Measurements from ENCODE around the gene TP53I13. TPM values are rescaled to one million over a fixed set of nuclear protein-coding genes. Genes with fewer than 3 reads are reported as not detected.
A peak's percentile ranks its signal among the peaks of the same experiment; 100 is the strongest.

Gene TP53I13
- total RNA-seq, 2 donors from 2014 or later = 58.3 to 62.7 TPM

DNA sequence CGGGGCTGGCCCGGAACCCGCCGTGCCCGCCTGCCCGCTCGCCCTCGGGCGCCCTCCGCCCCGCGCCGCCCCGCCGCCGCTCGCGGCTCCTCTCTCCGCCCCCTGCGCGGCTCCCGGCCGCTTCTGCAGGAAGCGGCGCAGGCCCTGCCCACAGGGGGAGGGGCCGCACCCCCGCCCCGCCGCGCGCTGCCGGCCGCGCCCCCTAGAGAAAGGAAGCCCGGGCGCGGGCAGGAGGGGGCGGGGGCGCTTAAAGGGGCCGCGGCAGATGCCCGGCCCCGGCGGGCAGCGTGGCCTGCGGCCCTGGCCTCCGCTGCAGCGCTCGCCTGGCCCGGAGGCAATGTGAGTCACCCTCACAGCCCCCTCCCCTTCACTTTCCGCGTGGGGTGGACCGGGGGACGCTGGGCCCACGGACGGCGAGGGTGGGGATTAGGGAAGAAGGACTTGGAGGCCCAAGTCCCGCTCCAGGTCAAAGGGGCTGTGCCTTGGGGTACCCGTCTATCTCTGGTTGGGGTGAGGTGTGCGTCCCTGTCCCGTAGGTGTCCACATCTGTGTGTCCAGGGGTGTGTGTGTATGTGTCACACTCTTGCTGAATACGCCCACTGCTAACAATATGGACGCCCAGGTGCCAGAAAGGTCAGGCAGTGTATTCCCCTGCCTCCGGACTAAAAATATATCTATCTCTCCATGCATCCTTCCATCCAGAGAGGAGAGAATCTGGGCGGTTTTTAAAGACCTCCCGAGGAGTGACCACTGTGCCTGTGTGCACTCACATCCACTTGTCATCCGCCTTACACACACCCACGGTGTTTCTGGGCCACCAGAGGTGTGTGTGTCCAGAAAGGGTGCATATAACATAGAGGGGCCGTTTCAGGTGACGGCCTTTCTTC lies 21.3 kb downstream of the TP53I13 start, which contains the start of gene GIT1:
Gene GIT1 (minus strand): TSS at position 125 of the 887 bp plus-strand sequence. CDS start 270 bp downstream, outside the sequence.
- DNase-seq = peak; percentile 80 to 90
- intact Hi-C loops (cut with DNase I, micrococcal nuclease) = no loop called here
- peak; percentile 76 for ATAC-seq

DNA sequence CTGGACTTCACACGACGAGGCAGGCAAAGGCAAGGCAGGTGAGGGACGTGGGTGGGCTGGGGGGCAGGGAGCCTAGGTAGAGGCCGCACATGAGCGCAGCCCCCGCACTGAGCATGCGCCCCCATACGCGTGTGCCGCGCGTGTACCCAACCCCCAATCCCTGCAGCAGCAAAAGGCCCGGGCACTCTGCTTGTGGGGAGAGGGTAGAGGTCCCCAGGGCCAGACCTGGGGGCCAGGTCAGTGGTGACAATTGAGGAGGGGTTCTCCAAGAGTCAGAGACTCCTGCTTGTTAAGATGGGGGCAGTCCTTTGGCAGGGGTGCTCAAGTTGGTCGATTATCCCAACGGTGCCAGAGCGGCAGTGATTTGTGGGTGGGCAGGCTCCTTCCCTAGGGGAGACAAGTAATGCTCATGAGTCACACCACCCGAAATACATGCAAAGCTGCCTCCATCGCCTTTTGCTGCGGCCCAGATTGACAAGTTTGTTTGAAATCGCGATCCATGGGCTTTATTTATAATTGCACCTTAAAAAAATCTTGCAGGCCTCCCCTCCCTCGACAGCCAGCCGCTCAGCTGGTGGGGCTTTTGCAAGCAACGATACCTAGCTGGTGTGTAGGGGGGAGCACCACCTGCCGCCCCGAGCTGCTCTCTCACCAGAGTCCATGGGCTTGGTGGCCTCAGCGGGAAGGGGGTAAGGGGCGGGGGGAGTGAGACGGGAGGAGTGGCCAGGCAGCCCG lies 22.1 kb downstream of the TP53I13 start:
- intact Hi-C loops (cut with DNase I, micrococcal nuclease) = no loop called here
- ATAC-seq = no peak
- DNase-seq = peak in 1 of 2 donors; percentile 35

DNA sequence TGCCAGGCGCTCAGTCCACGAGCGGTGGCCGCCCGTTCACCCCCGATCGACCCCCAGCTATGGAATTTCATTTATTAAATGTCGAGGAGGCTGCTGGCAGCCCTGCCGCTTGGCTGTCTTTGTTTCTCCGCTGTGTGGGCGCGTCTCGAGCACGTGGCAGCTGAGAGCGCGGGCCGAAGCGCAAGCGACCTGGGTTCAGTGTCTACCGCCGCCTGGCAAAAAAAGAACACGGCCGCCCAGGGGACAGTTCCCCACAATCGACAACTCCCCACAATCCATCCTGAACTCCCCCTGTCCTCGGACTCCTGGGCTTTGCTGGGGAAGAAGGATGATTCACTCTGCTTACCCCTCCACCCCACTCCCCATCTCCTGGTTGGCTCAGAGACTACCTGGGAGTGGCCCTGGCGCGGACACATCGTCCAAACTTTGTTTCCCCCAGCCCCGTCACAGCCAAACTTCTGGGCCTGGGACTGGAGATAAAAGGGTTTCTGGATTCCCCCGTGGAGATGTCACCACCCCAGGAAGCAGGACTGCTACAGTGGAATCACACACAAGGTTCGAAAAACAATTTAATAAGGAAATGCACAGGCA lies 22.7 kb downstream of the TP53I13 start:
- intact Hi-C loops (cut with DNase I, micrococcal nuclease) = no loop called here
- ATAC-seq (no peak), DNase-seq (peak in 1 of 2 donors; percentile 56)

DNA sequence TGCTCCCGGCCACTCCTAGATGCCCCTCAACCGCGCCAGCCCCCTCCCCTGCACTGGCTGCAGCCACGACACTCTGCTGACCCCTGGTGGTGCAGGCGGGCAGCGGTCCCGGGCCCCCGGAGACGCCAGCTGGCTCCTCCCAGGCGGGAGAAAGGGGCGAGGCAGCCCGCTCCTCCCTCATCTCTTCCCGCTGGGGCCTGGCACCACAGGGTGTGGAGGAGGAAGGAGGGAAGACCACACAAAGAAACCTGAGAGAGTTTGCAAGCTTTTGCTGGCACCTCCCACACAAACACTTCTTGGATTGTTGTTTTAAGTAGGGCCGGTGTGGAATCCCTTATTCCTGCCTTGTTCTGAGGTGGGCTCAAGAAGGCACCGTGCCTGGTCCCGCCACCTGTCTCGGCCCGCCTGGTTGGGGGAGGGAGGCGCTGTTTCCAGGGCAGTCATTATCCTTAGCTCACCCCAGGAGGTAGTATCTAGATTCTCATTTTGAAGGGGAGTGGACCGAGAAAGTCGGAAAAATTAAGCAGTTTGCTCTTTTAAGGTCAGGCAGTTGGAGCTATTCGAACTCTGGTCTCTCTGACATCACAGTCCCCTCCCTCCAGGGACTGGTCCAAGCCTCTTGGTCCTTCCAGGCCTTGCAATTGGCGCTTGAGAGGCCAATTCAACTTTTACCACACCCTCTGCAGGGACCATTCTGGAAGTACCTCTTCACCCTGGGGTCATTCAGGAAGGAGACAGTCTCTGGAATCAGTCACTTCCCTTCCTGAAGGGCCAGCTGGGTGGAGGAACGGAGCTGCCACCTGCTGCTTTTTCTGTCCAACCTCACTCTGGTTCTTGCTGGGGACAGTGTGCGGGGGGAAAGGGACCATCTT lies 23.5 kb downstream of the TP53I13 start:
- ATAC-seq = peak; percentile 76
- intact Hi-C loops (cut with DNase I, micrococcal nuclease) = no loop called here
- peak; percentile 89 to 93 for DNase-seq

DNA sequence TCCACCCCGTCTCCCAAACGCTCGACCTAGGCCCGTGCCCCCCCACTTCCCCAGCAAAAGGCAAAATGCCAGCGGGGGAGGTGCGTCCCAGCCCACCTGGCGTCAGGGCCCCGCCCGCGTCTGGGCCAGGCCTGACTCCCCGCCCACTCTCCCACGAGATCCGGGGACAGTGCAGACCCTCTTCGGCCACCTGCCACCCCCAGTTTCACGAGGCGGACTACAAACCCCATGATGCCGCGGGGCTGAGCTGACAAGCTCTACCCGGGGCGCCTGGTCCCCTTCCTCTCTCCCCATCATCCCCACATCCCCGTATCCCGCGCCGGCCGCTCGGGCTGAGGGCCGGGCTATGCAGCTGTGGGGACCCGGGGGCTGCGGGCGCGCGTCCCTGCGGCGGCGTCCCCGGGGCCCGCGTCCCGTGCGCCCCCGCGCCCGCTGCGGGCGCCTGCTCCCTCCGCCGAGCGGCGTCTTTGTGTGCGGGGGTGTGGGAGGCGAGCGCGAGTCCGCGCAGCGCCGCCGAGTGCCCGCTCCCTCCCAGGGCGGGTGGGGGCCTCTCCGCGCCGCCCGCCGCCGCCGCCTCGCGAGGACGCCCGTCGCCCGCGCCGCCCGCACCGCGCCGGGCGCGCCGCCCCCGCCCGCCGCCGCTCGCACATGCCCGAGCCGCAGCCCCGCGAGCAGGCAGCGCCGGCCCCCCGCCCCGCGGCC lies 24.5 kb downstream of the TP53I13 start, which contains the start of gene ANKRD13B:
Gene ANKRD13B (plus strand): TSS at position 283 of the 702 bp plus-strand sequence. CDS start 490 bp downstream, outside the sequence.
- no peak for ATAC-seq
- DNase-seq = peak in 1 of 2 donors; percentile 59
- intact Hi-C loops (cut with DNase I, micrococcal nuclease) = no loop called here

DNA sequence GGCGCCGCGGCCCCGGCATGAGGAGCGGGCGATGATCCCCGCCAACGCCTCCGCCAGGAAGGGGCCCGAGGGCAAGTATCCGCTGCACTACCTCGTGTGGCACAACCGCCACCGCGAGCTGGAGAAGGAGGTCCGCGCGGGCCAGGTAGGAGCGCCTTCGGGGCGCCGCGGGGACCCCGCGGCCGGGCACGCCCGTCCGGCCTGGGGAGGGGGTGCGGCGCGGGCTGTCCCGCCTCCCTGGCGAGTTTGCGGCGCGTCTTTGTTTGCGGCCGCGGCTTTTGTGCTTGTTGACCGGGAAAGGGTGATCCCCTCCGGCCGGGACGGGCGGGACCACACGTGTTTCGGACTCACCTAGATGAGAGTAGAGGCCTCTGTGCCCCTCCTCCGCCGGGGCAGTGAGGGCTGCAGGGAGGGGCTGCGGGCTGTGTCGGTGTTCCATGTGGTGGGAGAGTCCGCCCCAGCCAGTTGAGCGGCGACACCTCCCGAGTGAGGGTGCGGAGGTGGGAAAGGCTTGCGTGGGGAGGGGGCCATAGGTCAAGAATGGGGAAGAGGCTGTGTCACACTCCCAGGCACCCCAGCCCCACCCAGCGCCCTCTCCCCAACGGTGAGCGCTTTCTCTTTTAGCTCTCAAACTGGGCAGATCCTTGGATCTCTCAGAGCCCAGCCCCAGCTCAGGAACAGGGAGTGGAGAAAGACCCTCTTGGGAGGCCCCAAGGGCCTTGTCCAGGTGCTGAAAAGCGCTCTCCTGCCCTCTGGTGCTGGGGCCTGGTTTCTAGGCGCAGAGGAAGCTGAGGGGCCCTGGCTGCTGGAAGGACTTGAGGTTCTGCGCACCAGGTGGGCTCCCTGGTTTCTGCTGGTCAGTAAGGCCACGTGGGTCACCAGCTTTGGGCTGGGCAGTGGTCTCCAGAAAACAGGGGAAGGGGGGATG lies 25.4 kb downstream of the TP53I13 start:
- DNase-seq (peak in 1 of 2 donors; percentile 35), ATAC-seq (no peak)
- intact Hi-C loops (cut with DNase I, micrococcal nuclease) = no loop called here

DNA sequence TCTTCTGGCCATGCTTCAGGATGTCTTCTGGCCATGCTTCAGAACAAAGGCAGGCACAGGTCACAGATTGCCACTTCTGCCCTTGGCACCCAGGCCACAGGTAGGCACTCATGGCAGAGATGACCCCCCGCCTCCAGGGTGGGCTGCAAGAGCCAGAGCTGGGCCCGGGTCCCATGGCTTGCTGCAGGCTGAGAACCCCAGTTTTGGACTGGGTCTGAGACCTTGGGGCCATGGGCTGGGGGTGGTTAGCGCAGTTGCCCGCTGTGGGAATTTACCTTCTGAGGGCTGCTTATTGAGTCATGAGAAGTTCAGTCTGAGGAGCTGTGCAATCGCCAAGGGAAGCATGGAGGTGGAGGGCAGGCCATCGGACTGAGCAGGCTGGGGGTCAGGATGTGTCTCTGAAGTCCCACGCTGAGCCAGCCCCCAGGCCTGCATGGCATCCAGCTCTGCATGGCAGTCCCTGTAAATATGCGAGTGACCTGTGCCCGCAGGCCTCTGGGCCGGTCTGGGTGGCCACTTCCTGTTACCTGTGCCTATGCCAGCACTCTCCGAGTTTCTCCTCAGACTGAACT lies 26.1 kb downstream of the TP53I13 start:
- ATAC-seq (no peak), DNase-seq (peak in 1 of 2 donors; percentile 7)
- intact Hi-C loops (cut with DNase I, micrococcal nuclease) = no loop called here

DNA sequence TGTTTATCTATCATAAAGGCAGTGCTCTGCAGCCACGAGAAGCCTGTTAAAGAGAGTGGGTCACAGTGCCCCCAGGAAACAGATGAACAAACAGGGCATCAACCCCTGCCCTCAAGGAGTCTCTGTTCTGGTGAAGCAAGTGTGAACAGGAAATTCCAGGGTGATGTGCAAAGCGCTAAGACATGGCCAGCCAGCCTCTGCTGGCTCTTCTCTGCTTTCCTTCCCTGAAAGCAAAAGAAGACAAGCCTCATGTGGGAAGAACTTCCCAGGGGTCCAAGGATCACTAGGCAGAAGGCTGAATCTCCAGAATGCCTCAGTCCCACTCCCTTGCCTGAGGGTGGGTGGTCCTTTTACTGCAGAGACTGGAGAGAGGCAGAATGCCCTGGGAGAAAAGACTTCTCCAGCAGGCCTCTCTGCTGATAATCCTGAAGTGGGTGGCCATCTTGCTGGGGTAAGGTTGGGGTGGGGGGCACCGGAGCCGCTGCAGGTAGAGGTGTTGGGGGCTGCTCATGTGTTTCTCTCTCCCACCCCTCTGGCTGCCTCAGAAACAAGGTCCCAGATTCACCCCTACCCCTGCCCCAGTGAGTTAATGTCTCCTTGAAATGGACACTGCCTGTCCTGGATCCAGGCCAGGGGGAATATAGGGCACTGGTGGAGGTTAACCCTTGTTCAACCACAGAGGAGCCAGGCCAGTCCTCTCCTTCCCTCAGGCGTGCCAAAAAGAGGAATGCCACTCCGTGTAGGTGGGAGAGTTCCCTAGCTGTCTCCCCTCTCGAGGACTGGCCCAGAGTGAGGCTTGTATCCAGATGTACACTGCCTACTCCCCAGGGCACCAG lies 26.8 kb downstream of the TP53I13 start:
- DNase-seq = no peak
- intact Hi-C loops (cut with DNase I, micrococcal nuclease) = no loop called here
- ATAC-seq = no peak

DNA sequence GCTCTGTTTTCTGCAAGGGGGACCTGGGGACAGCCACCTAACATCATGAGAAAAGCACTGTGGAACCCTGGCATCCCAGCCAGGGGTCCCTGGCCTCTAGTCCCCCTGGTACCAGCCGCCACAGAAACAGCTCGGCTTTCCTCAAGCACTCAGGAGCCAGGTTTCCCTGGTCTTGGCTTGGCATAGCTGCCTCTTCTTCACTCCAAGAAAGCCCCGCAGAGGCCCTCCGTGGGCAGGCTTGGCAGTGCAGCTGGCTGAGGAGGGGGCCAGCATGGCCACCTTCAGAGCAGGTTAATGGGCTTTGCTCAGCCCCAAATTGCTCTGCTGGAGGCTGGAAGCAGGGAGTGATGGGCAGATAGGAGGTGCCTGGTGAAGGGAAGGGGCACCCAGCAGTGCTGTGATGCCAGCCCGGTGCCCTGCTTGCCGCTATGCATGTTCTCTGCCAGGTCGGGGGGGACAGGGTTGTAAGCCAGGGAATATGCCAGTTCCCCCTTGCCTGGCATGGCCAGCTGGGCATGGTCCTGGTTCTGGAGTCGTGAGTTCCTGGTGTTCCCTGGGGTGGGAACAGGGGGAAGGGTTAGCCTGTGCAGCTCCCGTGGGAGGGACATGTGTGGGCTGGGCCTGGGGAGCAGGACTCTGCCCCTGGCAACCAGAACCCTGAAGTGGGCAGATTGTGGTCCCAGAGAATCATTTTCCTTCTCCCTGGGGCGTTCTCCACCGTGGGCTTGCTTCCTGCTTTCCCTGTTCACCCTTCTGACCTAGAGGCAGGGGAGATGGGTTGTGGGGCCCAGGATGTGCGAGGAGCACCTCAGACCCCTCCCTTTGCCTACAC lies 27.7 kb downstream of the TP53I13 start:
- intact Hi-C loops (cut with DNase I, micrococcal nuclease) = no loop called here
- DNase-seq = no peak
- no peak for ATAC-seq

DNA sequence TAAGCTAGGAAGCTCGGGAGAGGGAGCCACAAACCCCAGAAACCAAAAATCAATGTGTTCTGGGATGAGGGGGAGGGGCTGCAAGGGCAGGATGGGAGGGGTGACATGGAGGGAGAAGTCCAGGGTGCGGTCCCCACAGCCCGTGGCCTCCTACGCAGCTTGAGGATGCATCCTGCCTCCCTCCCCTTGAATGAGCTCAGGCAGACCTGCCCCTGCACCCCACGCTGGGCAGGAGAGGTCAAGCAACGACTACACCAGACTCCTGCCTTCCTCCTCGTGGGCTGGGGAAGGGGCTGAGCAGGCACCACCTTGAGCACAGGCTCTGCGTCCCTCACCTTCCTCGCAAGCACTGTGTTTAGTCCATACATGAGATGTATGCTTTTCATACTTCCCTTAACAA lies 28.3 kb downstream of the TP53I13 start:
- ATAC-seq = no peak
- DNase-seq = no peak
- intact Hi-C loops (cut with DNase I, micrococcal nuclease) = no loop called here

DNA sequence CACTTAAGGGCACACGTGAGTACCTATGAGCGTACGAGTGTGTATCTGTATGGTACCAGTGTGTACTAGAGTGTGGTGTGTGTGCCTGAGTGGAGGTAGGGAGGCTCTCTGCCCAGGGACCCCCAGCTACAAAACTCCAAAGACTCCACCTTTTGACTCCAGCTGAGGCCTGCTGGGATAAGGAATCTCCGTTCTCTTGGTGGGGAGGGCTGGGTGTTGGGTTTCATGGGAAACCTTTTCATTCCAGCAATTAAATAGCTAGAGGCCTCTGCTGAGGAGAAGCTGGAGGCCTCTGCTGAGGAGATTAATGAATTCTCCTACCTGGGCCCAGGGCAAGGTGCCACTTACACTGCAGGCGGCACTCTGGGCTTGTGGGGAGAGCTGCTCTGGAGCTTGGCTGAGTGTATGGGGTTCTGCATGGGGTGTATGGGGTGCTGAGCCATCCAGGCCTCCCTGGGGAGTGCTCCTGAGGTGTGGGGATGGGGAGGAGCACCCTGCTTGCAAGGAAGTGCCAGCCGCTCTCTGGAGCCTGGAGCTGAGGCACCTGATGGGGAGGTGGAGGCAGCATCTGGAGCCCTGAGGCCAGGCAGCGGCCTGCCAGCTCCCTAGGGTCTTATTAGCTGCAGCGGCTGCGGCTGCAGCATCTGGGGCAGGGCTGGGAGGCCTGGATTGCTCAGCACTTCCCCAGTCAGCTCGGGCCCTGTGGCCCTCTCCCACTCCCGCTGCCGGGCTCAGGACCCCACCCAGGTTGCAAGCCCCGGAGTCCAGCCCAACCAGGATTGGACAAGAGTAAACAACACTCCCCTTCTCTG lies 29.1 kb downstream of the TP53I13 start:
- ATAC-seq = no peak
- DNase-seq = no peak
- intact Hi-C loops (cut with DNase I, micrococcal nuclease) = no loop called here

DNA sequence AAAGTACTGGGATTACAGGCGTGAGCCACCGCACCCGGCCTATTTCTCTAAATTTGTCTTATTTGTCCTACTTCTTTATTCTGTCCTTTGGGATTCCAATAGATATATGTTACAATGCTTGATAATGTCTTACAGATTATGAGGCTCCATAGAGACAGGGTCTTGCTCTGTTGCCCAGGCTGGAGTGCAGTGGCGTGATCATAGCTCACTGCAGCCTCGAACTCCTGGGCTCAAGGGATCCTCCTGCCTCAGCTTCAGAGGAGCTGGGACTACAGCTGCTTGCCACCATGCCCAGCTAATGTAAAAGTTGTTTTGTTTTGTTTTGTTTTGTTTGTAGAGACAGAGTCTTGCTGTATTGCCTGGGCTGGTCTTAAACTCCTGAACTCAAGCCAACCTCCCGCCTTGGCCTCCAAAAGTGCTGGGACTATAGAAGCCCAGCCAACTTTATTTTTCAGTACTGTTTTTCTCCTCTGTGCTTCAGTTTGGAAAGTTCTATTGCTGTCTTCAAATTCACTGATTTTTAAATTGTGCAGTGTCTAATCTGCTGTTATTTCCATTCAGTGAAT lies 34.7 kb downstream of the TP53I13 start:
- no peak for ATAC-seq
- DNase-seq = no peak
- intact Hi-C loops (cut with DNase I, micrococcal nuclease) = no loop called here

DNA sequence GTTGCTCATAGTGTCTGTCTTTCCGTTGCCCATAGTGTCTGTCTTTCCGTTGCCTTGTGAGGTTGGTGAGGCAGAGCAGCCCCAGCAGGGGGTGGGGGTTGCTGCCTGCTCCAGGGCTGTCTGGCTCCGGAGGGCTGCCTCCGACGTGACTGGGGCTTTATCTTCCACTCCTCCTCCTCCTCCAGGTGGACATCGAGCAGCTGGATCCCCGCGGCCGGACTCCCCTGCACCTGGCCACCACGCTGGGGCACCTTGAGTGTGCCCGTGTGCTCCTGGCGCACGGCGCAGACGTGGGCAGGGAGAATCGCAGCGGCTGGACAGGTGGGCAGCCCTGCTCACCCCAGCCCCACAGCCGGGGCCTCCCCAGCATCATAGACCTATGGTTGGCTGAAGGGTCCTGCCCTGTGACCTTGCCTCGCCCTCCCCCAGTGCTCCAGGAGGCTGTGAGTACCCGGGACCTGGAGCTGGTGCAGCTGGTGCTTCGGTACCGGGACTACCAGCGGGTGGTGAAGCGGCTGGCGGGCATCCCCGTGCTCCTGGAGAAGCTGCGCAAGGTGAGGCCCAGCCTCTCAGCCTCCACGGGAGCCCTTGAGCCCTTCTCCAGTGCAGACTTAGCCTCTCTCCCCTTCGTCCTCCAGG lies 39.2 kb downstream of the TP53I13 start:
- intact Hi-C loops (cut with DNase I, micrococcal nuclease) = no loop called here
- ATAC-seq (no peak), DNase-seq (no peak)

Measured in left colon (tissue), 2 donors.